GM13977 (cell line): ENCODE measurements around the gene GSTA4.
A peak's percentile ranks its signal among the peaks of the same experiment; 100 is the strongest.

Experiments
- DNase-seq: peaks from one replicate; pipeline ENCODE4 v3.0.0; 2012; ENCODE audit warnings: low spot score
- in situ Hi-C: fragments of 300-500 bp; cut with MboI; formaldehyde crosslinking; loops from one replicate; pipeline ENCODE4 v1.12.0; 2022; ENCODE audit warnings: low sequenced_read_pairs, low pct_unique_long_range_greater_than_20kb, mixed read lengths, inconsistent platforms; ENCODE audit not compliant: unreplicated experiment
- TF ChIP-seq, protein P1 (sequence below): IDR thresholded peaks from 2 replicates; pipeline ENCODE4 v1.5.1; 2012; ENCODE audit warnings: mild to moderate bottlenecking, control low read depth; ENCODE audit not compliant: insufficient read depth; ENCODE audit errors: extremely low read depth, missing control alignments

GSTA4 gene

GRCh38 chr6:52994839-52995088 is 320 bp downstream of the GSTA4 start:
- DNase-seq, result no peak
- TF ChIP-seq, protein P1, sequence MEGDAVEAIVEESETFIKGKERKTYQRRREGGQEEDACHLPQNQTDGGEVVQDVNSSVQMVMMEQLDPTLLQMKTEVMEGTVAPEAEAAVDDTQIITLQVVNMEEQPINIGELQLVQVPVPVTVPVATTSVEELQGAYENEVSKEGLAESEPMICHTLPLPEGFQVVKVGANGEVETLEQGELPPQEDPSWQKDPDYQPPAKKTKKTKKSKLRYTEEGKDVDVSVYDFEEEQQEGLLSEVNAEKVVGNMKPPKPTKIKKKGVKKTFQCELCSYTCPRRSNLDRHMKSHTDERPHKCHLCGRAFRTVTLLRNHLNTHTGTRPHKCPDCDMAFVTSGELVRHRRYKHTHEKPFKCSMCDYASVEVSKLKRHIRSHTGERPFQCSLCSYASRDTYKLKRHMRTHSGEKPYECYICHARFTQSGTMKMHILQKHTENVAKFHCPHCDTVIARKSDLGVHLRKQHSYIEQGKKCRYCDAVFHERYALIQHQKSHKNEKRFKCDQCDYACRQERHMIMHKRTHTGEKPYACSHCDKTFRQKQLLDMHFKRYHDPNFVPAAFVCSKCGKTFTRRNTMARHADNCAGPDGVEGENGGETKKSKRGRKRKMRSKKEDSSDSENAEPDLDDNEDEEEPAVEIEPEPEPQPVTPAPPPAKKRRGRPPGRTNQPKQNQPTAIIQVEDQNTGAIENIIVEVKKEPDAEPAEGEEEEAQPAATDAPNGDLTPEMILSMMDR, result no peak
- in situ Hi-C loops, result loop anchor here (10.0 kb wide), 1 partner anchor 60 kb away; no protein-coding TSS in a partner anchor

- DNase-seq, result no peak
- TF ChIP-seq, protein P1, result peak; percentile 9
- in situ Hi-C loops, result loop anchor here (10.0 kb wide), 1 partner anchor 61 kb away; no protein-coding TSS in a partner anchor
These were observed 849 bp downstream of the GSTA4 start for GRCh38 chr6:52994031-52994838.

DNA sequence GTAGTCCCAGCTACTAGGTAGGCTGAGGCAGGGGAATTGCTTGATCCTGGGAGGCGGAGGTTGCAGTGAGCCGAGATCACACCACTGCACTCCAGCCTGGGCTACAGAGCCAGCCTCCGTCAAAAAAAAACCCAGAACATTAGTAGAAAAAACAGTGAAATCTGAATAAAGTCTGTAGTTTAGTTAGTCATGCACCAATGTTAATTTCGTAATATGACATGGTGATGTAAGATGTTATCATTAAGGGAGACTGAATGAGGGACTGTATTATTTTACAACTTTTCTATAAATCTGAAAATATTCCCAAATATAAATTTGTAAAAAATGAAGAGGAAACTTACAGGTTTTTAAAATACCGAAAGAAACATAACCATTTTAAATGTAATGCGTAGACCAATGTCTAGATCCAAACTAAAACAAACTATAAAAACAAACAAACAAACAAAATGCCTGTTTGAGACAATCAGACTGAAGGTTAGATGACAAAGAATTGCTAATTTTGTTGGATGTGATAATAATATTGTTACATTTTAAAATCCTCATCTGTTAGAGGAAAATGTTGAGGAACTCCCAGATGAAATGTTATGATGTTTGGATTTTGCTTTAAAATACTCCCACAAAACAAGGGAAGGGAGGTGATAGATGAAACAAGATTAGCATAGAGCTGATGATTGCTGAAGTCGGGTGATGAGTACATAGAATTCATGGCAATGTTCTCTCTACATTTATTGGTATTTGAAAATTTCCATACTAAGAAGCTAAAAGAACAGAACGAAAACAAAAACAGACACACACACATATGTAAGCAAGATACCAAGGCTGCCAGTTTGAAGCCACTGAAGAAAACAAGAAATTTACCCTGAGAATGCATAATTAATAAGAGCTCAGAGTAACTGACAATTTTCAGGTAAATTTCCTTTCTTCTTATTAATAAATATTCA is 1.8 kb downstream of the GSTA4 start:
- in situ Hi-C loops, result loop anchor here (10.0 kb wide), 1 partner anchor 62 kb away; no protein-coding TSS in a partner anchor
- TF ChIP-seq, protein P1, result no peak
- DNase-seq, result no peak

- no peak for DNase-seq
- TF ChIP-seq, protein P1, result no peak
- in situ Hi-C loops, result loop anchor here (10.0 kb wide), 1 partner anchor 64 kb away; no protein-coding TSS in a partner anchor
These were observed 4.7 kb downstream of the GSTA4 start for GRCh38 chr6:52990342-52990741.

DNA sequence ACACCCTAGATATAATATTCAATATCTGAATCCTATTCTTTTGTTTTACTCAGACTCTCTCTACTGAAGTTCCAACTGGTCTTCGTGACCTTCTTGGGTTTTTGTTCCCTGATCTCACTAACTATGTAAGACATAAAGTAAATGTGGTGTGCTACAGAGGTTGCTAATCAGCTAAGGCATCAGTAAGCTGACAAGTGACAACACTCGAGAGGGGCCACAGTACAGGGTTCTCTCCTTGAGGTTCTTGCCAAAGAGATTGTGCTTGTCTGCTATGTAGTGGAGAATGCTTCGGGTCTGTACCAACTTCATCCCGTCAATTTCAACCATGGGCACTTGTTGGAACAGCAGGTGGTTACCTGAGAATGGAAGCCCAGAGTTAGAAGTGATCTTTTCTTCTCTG is 9.9 kb downstream of the GSTA4 start:
- DNase-seq, result no peak
- in situ Hi-C loops, result no loop called here

GRCh38 chr6:52984247-52984646 is 10.8 kb downstream of the GSTA4 start:
- TF ChIP-seq, protein P1, result no peak
- DNase-seq, result no peak
- in situ Hi-C loops, result no loop called here

More for the DNA sequence above, 9.9 kb downstream of the GSTA4 start:
- TF ChIP-seq, protein P1, result no peak
